OCI-LY1 (cell line): ENCODE data around the gene STT3B.

ENCODE experiments used
- H2AFZ ChIP-seq: fragments of 200-600 bp; sonication (generic), shearing (Covaris generic); 2 replicates; pipeline ENCODE4 v1.6.0; 2014; ENCODE audit warnings: antibody characterized with exemption, mild to moderate bottlenecking, low read length
- H3F3A ChIP-seq: fragments of 200-600 bp; sonication (generic), shearing (Covaris generic); 2 replicates; pipeline ENCODE4 v1.6.0; 2014; ENCODE audit warnings: mild to moderate bottlenecking, antibody characterized with exemption, low read length, moderate library complexity; ENCODE audit not compliant: insufficient read depth
- H3K27ac ChIP-seq: fragments of 200-600 bp; sonication (generic); 2 replicates; pipeline ENCODE4 v1.5.1; 2014; ENCODE audit warnings: low read length, mixed run types, mild to moderate bottlenecking, low read depth; ENCODE audit not compliant: poor library complexity, severe bottlenecking
- H3K27me3 ChIP-seq: fragments of 200-600 bp; sonication (generic); 2 replicates; pipeline ENCODE4 v1.6.0; 2014; ENCODE audit warnings: antibody characterized with exemption, mild to moderate bottlenecking, low read length, moderate library complexity; ENCODE audit not compliant: insufficient read depth
- H3K36me3 ChIP-seq: fragments of 200-600 bp; sonication (generic); 2 replicates; pipeline ENCODE4 v1.6.1; 2014; ENCODE audit warnings: mild to moderate bottlenecking, antibody characterized with exemption, low read length, moderate library complexity, mixed read lengths; ENCODE audit not compliant: insufficient read depth
- H3K4me1 ChIP-seq: fragments of 200-600 bp; sonication (generic); 2 replicates; pipeline ENCODE4 v1.5.1; 2014; ENCODE audit warnings: mild to moderate bottlenecking, low read length, moderate library complexity; ENCODE audit not compliant: insufficient read depth, severe bottlenecking
- H3K4me2 ChIP-seq: fragments of 200-600 bp; sonication (generic), shearing (Covaris generic); 2 replicates; pipeline ENCODE4 v1.6.1; 2014; ENCODE audit warnings: low read length
- H3K4me3 ChIP-seq: fragments of 200-600 bp; sonication (generic); 2 replicates; pipeline ENCODE4 v1.5.1; 2014; ENCODE audit warnings: low read length, low read depth, mild to moderate bottlenecking, mixed read lengths; ENCODE audit not compliant: poor library complexity, severe bottlenecking
- H3K79me2 ChIP-seq: fragments of 200-600 bp; shearing (Covaris generic); 2 replicates; pipeline ENCODE4 v1.6.1; 2016; ENCODE audit warnings: mixed run types, low read length, mixed read lengths; ENCODE audit not compliant: insufficient read depth
- H3K9ac ChIP-seq: fragments of 200-600 bp; sonication (generic), shearing (Covaris generic); 2 replicates; pipeline ENCODE4 v1.6.1; 2014; ENCODE audit warnings: mild to moderate bottlenecking, low read length, mixed read lengths
- H3K9me2 ChIP-seq: fragments of 200-600 bp; sonication (generic), shearing (Covaris generic); 2 replicates; pipeline ENCODE4 v1.6.1; 2014; ENCODE audit warnings: low read depth, mild to moderate bottlenecking, low read length, mixed read lengths
- H3K9me3 ChIP-seq: fragments of 200-600 bp; shearing (Covaris generic); 2 replicates; pipeline ENCODE4 v1.6.1; 2014; ENCODE audit warnings: low read length, mixed read lengths
- H4K20me1 ChIP-seq: fragments of 200-600 bp; sonication (generic), shearing (Covaris generic); 2 replicates; pipeline ENCODE4 v1.6.0; 2016; ENCODE audit warnings: mild to moderate bottlenecking, low read length; ENCODE audit not compliant: insufficient read depth
- CTCF ChIP-seq: fragments of 200-600 bp; sonication (generic), shearing (Covaris generic); IDR thresholded peaks from 2 replicates; pipeline ENCODE4 v1.5.1; 2017; ENCODE audit warnings: mild to moderate bottlenecking, antibody characterized with exemption, low read length, moderate library complexity, mixed read lengths
- EZH2 ChIP-seq: fragments of 200-600 bp; sonication (generic), shearing (Covaris generic); IDR thresholded peaks from 2 replicates; pipeline ENCODE4 v1.8.0; 2017; ENCODE audit warnings: borderline replicate concordance, mixed run types, mild to moderate bottlenecking, antibody characterized with exemption, low read length, moderate library complexity, mixed read lengths

STT3B gene

GRCh38 chr3:31539275-31539674 lies 6.5 kb downstream of the STT3B start:
- no peaks in the 10 kb centered on the region for H3K9me2 ChIP-seq
- TF ChIP-seq CTCF, result no peak
- TF ChIP-seq EZH2, result no peak
- no peaks in the 10 kb centered on the region for H3F3A ChIP-seq
- H3K36me3 ChIP-seq, result peaks cover 41% of the 10 kb centered on the region
- peaks cover 2% of the 10 kb centered on the region; the same call in 1 of the 2 replicates for H4K20me1 ChIP-seq
- no peak overlapping the region for H3K27ac ChIP-seq
- peaks cover 100% of the 10 kb centered on the region for H3K79me2 ChIP-seq
- H2AFZ ChIP-seq, result no peak overlapping the region
- no peak overlapping the region for H3K9ac ChIP-seq
- H3K27me3 ChIP-seq, result no peaks in the 10 kb centered on the region
- H3K9me3 ChIP-seq, result no peaks in the 10 kb centered on the region
- H3K4me1 ChIP-seq, result peaks cover 51% of the 10 kb centered on the region
- no peak overlapping the region for H3K4me3 ChIP-seq
- H3K4me2 ChIP-seq, result no peak overlapping the region

- Histone ChIP-seq H3K4me3 (no peak overlapping the region), H3K4me1 (peaks cover 54% of the 10 kb centered on the region), H3K27ac (no peak overlapping the region), H2AFZ (no peak overlapping the region), H3K9ac (no peak overlapping the region), H3K9me3 (no peaks in the 10 kb centered on the region), H3F3A (no peaks in the 10 kb centered on the region), H4K20me1 (peaks cover 2% of the 10 kb centered on the region; the same call in 1 of the 2 replicates), H3K36me3 (peaks cover 41% of the 10 kb centered on the region), H3K4me2 (no peak overlapping the region), H3K79me2 (peaks cover 100% of the 10 kb centered on the region), H3K9me2 (no peaks in the 10 kb centered on the region), H3K27me3 (no peaks in the 10 kb centered on the region)
- no peak for TF ChIP-seq EZH2
- no peak for TF ChIP-seq CTCF
Measured at GRCh38 chr3:31541089-31541488, 8.4 kb downstream of the STT3B start.

GRCh38 chr3:31542246-31542645 lies 9.5 kb downstream of the STT3B start:
- Histone ChIP-seq H3K4me2 (no peak overlapping the region), H3F3A (no peaks in the 10 kb centered on the region), H3K9me3 (no peaks in the 10 kb centered on the region), H3K4me1 (peaks cover 54% of the 10 kb centered on the region), H4K20me1 (peaks cover 2% of the 10 kb centered on the region; the same call in 1 of the 2 replicates), H3K9me2 (no peaks in the 10 kb centered on the region), H3K36me3 (peaks cover 36% of the 10 kb centered on the region), H3K9ac (no peak overlapping the region), H3K79me2 (peaks cover 100% of the 10 kb centered on the region), H2AFZ (no peak overlapping the region), H3K27me3 (no peaks in the 10 kb centered on the region), H3K27ac (no peak overlapping the region), H3K4me3 (no peak overlapping the region)
- no peak for TF ChIP-seq CTCF
- no peak for TF ChIP-seq EZH2
